MCF 10A (cell line): ENCODE measurements around the gene RAD9A. TPM values are rescaled to one million over a fixed set of nuclear protein-coding genes. Genes with fewer than 3 reads are reported as not detected.
"Not testable (repeated sequence)": the region's sequence is repeated elsewhere in the genome, so short reads cannot be mapped to it uniquely, and the experiment has no call there.

Source experiments
- BruUV-seq: library from RNA; stranded (reverse); fragments of 400-500 nt; replicated peaks from 2 replicates; lab custom pipeline; 2021; lab: Mats Ljungman, UMichigan
- CTCF ChIA-PET: fragments of 300-600 bp; sonication (Branson Sonifier 250); formaldehyde crosslinking; extraction: SDS; loops from one replicate; lab custom pipeline; 2021; ENCODE audit warnings: antibody characterized with exemption, inconsistent platforms; lab: Yijun Ruan, JAX
- POLR2A ChIA-PET: fragments of 300-600, 350-650 bp; sonication (Branson Sonifier 250); formaldehyde crosslinking; extraction: SDS; loops from one replicate; lab custom pipeline; 2020; ENCODE audit warnings: antibody characterized with exemption, inconsistent platforms; lab: Yijun Ruan, JAX
- DNase-seq: peaks from one replicate; pipeline ENCODE4 v3.0.0-alpha.2; 2018; ENCODE audit not compliant: unreplicated experiment
- H3K27ac Mint-ChIP-seq: one replicate; pipeline ENCODE4 v1.8.0; 2022; ENCODE audit warnings: mild to moderate bottlenecking, low read depth, mixed read lengths; ENCODE audit not compliant: unreplicated experiment
- H3K27me3 Mint-ChIP-seq: one replicate; pipeline ENCODE4 v1.8.0; 2022; ENCODE audit warnings: mixed read lengths; ENCODE audit not compliant: insufficient read depth, unreplicated experiment
- H3K36me3 Mint-ChIP-seq: one replicate; pipeline ENCODE4 v1.8.0; 2022; ENCODE audit warnings: mild to moderate bottlenecking, moderate library complexity, mixed read lengths; ENCODE audit not compliant: insufficient read depth, unreplicated experiment
- H3K4me1 Mint-ChIP-seq: one replicate; pipeline ENCODE4 v1.8.0; 2022; ENCODE audit warnings: mixed read lengths; ENCODE audit not compliant: insufficient read depth, unreplicated experiment
- H3K4me3 Mint-ChIP-seq: one replicate; pipeline ENCODE4 v1.8.0; 2022; ENCODE audit warnings: mild to moderate bottlenecking, moderate library complexity, mixed read lengths; ENCODE audit not compliant: unreplicated experiment
- H3K9me3 Mint-ChIP-seq: one replicate; pipeline ENCODE4 v1.8.0; 2022; ENCODE audit warnings: mixed read lengths; ENCODE audit not compliant: unreplicated experiment
- intact Hi-C: fragments of 100-400 bp; cut with micrococcal nuclease; formaldehyde crosslinking; loops from 2 replicates; pipeline ENCODE4 v1.14.1; 2022
- total RNA-seq: library from RNA; stranded (reverse); gene quantifications from 2 replicates; pipeline ENCODE4 v1.2.3, GENCODE V29; 2022
- TF ChIP-seq, protein P1 (sequence below): fragments of 200-600 bp; IDR thresholded peaks from one replicate; pipeline ENCODE4 v1.8.0; 2022; ENCODE audit warnings: antibody characterized with exemption, mild to moderate bottlenecking; ENCODE audit not compliant: unreplicated experiment

Gene RAD9A
- total RNA-seq, 1 experiment from 2014 or later: 9.9 TPM

DNA sequence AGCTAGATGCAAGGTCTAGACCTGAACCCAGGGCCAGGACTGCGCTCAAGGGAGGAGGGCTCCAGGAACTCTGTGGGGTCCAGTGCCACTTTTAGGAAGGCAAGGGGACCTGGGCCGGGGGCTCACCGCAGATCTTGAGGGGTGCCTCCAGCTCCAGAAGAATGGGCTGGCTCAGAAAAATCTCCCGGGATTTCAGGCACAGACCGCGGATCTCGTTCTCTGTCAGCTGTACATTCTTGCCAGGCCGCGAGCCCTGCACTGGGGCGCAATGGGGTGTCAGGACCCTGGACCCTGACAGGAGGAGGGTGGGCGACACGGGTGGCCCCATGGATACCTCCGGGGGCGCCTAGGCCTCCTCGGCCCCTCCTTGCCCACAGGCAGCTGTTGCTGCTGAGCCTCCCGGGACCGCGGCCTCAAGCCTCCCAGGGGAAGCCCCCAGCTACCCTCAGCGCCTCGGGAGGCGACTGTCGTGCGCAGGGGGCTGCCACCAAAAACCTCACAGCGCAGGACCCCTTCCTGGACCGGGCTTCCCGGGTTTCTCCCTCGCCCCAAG, 9.2 kb downstream of the RAD9A start:
- ChIA-PET CTCF (interaction anchor here (0.5 to 2.0 kb wide), 19 partner anchors 9 to 786 kb away, joined by 3 to 11 read pairs (median 4); partner anchors contain the start of genes GPR152, RAD9A, RPS6KB2 and TMEM134), POLR2A (interaction anchor here (0.6 to 3.3 kb wide), 25 partner anchors 10 to 183 kb away, joined by 3 to 61 read pairs (median 4); partner anchors contain the start of genes AIP, ANKRD13D, CDK2AP2 and GSTP1)
- Mint-ChIP-seq H3K9me3 (no peaks in the 10 kb centered on the region), H3K4me1 (peaks cover 9% of the 10 kb centered on the region), H3K36me3 (peaks cover 30% of the 10 kb centered on the region), H3K4me3 (peak overlapping the region; percentile 71), H3K27ac (no peak overlapping the region), H3K27me3 (no peaks in the 10 kb centered on the region)
- BruUV-seq: no TSS peak
- no peak for DNase-seq
- TF ChIP-seq, protein P1, sequence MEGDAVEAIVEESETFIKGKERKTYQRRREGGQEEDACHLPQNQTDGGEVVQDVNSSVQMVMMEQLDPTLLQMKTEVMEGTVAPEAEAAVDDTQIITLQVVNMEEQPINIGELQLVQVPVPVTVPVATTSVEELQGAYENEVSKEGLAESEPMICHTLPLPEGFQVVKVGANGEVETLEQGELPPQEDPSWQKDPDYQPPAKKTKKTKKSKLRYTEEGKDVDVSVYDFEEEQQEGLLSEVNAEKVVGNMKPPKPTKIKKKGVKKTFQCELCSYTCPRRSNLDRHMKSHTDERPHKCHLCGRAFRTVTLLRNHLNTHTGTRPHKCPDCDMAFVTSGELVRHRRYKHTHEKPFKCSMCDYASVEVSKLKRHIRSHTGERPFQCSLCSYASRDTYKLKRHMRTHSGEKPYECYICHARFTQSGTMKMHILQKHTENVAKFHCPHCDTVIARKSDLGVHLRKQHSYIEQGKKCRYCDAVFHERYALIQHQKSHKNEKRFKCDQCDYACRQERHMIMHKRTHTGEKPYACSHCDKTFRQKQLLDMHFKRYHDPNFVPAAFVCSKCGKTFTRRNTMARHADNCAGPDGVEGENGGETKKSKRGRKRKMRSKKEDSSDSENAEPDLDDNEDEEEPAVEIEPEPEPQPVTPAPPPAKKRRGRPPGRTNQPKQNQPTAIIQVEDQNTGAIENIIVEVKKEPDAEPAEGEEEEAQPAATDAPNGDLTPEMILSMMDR: no peak
- intact Hi-C loops: loop anchor here (1.0 kb wide), 2 partner anchors 68 to 105 kb away; partner anchors contain the start of gene TMEM134

DNA sequence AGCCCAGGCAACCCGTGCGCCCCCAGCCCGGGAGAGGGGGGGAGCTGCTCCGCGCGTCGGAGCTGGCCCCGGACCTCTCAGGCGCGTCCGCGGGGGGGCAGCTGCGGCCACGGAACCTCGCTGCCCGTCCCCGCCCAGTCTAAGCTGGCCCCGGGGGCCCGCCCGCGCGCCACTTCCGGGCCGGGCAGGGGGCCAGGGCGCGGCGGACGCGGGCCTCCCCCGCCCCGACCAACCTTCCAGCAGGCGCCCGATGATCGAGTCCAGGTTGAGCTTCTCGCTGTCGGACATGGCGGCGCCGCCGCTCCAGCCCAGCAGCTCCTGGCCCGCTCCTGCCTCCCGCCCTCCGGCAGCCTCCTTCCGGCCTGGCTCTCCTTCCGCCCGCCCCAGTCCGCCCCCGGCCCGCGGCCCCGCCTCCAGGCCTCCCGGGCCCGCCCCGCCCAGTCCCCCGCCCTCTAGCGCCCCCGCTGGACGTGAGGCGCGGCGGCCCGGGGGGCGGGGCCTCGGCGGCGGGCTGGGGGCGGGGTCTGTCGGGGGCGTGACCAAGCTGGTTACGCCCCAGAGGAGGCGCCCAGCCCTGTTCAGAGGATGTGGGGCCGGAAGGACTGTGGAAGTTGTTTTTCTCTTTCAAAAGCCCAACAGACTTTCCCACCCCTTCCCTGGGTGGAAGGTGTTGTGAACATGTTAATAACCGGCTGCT, 9.9 kb downstream of the RAD9A start, which contains the start of gene PPP1CA:
Gene PPP1CA (minus strand): TSS at position 364 of the 697 bp plus-strand sequence. CDS start 76 bp downstream, at position 288.
- Mint-ChIP-seq H3K36me3 (peaks cover 27% of the 10 kb centered on the region), H3K4me1 (peaks cover 9% of the 10 kb centered on the region), H3K9me3 (no peaks in the 10 kb centered on the region), H3K27me3 (no peaks in the 10 kb centered on the region), H3K4me3 (peak within 1 kb of the TSS; percentile 71), H3K27ac (no peak within 1 kb of the TSS)
- intact Hi-C loops: loop anchor here (1.0 kb wide), 2 partner anchors 68 to 105 kb away; partner anchors contain the start of gene TMEM134
- ChIA-PET CTCF (interaction anchor here (0.5 to 2.0 kb wide), 20 partner anchors 9 to 786 kb away, joined by 3 to 11 read pairs (median 4); partner anchors contain the start of genes GPR152, RAD9A, RPS6KB2 and TMEM134), POLR2A (interaction anchor here (0.6 to 3.3 kb wide), 27 partner anchors 10 to 182 kb away, joined by 3 to 61 read pairs (median 4); partner anchors contain the start of genes AIP, ANKRD13D, CDK2AP2 and GSTP1)
- TF ChIP-seq, protein P1: peak; percentile 35
- BruUV-seq: no TSS peak
- peak; percentile 84 for DNase-seq

DNA sequence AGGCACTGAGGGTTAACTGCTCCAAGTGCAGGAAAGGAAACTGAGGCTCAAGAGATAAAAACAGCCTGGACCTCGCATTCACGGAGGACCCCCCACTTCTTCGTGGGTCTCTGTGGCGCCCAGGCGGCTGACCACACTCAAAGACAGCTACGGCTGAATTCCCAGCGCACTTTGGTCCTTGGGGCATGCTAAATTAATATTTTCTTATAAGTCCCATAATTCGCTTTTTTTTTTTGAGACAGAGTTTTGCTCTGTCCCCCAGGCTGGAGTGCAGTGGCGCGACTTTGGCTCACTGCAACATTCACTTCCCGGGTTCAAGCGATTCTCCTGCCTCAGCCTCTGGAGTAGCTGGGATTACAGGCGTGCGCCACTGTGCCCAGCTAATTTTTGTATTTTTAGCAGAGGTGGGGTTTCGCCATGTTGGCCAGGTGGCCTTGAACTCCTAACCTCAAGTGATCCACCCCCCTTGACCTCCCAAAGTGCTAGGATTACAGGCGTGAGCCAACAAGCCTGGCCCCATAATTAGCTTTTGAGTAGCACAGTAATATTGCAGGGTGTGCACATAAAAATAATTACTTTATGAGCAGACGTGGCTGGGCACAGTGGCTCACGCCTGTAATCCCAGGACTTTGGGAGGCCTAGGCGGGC, 10.5 kb downstream of the RAD9A start:
- DNase-seq, H3K4me1 Mint-ChIP-seq, H3K9me3 Mint-ChIP-seq, H3K27me3 Mint-ChIP-seq, intact Hi-C loops, H3K27ac Mint-ChIP-seq: not testable (repeated sequence)
- BruUV-seq: TSS peak; percentile 68
- Mint-ChIP-seq H3K4me3 (peak overlapping the region; percentile 71), H3K36me3 (peaks cover 21% of the 10 kb centered on the region)
- ChIA-PET CTCF (interaction anchor here (0.6 to 2.0 kb wide), 9 partner anchors 9 to 348 kb away, joined by 3 to 11 read pairs (median 4); partner anchors contain the start of genes GPR152 and RAD9A), POLR2A (interaction anchor here (0.6 to 3.3 kb wide), 19 partner anchors 10 to 181 kb away, joined by 3 to 61 read pairs (median 5); partner anchors contain the start of genes CDK2AP2, GSTP1, PITPNM1 and POLD4)

DNA sequence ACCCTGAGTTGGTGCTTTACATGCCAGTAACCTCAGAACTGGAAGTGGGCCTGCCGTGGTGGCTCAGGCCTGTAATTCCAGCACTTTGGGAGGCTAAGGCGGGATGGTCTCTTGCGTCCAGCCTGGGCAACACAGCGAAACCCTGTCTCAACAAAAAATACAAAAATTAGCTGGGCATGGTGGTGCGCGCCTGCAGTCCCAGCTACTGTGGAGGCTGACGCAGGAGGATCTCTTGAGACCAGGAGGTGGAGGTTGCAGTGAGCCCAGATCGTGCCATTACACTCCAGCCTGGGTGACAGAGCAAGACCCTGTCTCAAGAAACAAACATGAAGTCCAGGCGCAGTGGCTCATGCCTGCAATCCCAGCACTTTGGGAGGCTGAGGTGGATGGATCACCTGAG, 11.3 kb downstream of the RAD9A start:
- H3K27me3 Mint-ChIP-seq, H3K9me3 Mint-ChIP-seq, H3K4me3 Mint-ChIP-seq, H3K4me1 Mint-ChIP-seq, BruUV-seq, H3K27ac Mint-ChIP-seq, intact Hi-C loops, DNase-seq: not testable (repeated sequence)
- H3K36me3 Mint-ChIP-seq: peaks cover 18% of the 10 kb centered on the region
- ChIA-PET CTCF (interaction anchor here (1.2 kb wide), 1 partner anchor 52 kb away, joined by 4 read pairs; no protein-coding TSS in a partner anchor), POLR2A (interaction anchor here (1.0 to 2.8 kb wide), 3 partner anchors 10 to 98 kb away, joined by 3 to 27 read pairs (median 3); no protein-coding TSS in a partner anchor)
